NCI-H2196 (cell line): ENCODE data around the gene NR4A1.

ENCODE experiments used
- DNase-seq: peaks from one replicate; lab custom pipeline; 2025; ENCODE audit not compliant: unreplicated experiment; lab: John Stamatoyannopoulos, UW

The NR4A1 gene

DNA sequence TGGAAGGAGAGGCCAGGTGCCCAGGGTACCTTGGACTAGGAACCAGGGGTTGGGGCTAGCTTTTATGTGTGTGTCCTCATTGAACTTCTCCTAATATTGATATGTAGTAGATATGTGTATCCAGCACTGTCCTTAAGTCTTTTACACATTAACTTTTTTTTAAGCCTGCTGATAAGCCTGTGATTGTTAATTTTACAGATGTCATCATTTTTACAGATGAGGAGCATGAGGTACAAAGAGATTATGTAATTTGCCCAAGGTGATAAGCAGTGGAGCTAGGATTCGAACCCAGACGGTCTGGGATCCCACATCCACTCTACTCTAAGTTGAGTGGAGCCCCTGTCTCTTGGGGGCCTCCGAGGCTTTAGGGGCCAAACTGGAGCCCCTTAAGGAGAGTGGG, 10.2 kb upstream of the NR4A1 start:
- no peak for DNase-seq

DNA sequence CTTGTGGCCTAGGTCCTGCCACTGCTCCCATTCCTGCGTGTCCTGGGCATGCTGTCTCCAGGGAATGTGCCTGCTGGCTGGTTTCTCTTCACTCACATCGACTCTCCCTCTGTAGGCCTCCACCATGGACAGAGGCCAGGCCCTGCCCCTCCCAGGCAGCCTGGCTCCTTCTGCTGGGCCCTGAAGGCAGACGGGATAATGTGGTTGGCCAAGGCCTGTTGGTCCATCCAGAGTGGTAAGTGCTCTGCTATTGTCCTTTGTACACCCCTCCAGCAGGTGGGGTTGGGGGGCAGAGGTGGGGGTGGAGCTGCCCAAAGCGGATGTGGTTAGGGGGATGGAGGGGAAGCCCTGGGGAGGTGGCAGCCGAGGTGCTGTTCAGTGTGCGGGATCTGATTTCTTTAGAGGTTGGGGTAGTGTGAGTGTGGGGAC, 9.5 kb upstream of the NR4A1 start:
- peak; percentile 87 for DNase-seq

DNA sequence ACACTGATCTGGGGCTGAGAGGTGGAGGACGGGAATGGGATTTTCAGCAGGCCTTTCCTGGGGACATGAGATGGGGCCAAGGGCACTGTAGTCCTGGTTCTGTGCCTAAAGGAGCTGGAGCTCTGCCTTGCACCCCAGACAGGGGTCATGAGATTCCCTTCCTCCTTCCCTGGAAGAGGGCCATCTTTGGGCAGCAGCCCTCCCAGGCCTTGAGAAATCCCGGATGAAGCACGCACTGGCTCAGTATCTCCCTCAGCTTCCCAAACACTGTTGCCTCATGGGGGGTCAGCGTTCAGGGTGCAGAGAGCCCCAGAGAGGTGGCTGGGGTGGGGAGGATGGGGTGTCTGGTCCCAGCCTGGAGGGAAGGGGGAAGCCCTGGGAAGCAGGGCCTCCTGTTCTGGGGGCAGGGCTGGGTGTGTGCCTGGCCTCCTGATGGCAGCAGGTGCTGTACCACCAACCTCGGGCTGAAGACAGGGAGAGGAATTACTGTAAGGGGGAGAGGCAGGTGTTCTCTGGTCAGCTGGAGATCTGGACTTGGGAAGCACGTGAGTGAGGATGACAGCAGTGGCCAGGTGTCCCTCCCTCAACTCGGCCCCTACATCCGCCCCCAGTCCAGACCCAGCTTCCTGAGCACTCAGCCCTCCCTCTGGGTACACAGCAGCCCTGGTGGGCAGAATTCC, 8.4 kb upstream of the NR4A1 start:
- DNase-seq = peak; percentile 86

DNA sequence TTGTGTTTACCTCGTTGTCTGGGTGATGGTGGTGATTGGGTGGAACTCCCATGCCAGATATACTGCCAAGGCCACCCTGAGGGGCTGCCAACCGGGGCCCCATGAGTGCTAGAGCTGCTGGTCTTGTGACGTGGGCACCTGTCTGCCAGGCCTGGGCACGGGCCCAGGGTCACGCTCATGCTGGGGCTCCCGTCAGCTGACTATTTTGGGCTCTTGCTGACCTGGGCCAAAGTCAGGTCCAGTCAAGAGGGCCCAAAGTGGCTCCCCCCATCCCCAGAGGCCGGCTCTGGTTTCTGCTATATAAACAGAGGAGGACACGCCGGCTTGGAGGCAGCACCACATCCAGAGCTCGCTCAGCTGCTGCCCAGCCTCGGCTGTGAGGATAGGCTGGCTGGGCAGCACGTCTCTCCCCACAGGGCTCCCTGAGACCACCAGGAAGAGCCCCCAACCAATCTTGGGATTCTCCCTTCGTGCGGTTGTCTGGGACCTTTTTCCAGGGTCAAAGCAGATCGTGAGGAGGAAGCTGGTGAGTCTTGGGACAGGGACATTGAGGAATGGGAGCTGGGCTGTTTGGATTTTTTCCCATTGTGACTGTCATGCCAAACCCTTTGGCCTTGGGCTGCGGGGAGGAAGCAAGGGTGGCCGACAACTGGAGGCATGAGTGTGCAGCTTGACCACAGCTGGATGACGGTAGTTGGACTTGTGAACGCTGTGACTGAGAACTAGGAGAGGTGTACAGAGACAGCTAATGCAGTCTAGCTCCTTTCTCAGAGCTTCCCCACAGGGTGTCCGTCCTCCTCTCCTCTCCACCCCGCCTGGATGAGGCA, 7.6 kb upstream of the NR4A1 start:
- DNase-seq = peak; percentile 86

DNA sequence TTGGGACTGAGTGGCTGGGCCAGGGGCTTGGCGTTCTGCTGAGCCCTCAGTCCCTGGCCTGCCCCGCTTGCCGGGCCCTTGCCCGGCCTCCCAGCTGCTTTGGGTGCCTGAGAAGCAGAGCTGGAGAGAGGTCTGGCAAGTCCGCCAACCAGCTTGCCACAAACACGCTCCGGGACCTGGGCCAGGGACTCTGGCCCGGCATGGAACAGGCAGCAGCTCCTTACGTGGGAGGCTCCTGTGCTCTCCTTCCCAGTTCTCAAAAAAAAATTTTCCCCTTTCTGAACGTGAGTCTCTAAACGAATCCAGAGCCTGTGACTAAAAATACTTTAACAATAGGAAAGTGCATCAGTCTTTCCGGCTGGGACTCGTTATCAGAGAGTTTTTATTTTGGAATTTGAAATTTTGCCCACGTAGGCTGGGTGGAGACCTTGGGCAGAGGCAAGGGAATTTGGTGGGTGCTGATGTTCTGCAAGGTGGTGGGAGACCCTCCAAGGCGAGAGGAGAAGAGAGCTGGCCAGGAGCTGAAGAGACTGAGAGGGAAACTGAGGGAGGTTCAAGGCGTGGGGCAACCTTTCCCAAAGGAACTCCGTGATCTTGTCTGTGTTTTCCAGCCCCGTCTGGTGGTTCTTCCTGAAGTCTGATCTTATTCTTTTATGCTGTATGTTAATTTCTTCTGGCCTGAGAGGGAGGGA, 6.8 kb upstream of the NR4A1 start:
- DNase-seq = no peak

DNA sequence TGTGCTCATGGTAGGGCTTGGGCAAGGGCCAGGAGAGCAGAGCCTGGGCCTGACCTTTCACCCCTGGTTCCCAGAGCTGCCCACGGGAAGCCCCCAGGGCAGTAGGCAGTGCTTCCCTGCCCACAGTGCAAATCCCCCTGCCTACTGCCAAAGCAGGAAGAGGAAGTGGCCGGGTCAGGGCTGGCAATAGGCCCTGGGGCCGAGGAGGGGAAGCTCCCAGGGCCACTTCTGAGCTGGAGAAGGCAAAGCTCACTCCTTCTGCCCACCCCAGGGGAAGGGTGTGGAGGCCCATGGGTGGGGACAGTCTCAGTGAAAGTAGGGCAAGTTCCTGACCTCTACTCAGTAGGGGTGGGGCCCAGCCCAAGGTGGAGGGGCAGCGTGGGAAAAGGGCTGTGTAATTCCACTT, 5.4 kb upstream of the NR4A1 start:
- DNase-seq = no peak

DNA sequence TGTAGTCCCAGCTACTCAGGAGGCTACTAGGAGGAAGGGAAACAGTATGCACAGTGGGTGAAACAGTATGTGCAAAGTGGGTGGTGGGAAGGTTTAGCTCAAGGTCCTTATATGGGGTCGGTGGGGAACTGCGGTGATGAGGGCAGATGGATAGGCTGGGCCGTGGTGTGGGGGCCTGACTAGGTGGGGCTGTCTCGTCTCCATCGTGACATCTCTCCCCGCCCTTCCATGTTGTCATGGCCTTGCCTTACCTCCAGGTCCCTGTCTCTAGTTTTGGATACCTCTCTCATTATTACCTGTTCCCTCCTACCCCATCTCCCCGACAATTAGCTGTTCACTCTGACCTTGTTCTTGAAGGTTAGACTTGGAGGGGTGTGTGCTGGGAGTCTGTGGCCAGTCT, 4.4 kb upstream of the NR4A1 start:
- no peak for DNase-seq

DNA sequence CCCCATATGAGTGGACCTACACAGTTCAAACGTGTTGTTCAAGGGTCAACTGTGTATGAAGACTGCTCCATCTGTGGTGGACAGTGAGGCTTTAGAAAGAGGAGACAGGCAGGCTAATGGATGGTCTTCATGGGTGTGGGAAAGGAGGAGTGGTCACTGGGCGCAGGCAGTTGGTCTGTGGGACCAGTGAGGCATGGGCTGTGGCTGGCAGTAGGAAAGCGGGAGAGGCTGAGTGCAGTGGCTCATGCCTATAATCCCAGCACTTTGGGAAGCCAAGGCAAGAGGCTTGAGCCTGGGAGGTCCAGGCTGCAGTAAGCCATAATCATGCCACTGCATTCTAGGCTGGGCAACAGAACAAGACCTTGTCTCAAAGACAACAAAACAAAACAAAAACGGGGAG, 2.0 kb upstream of the NR4A1 start:
- no peak for DNase-seq

DNA sequence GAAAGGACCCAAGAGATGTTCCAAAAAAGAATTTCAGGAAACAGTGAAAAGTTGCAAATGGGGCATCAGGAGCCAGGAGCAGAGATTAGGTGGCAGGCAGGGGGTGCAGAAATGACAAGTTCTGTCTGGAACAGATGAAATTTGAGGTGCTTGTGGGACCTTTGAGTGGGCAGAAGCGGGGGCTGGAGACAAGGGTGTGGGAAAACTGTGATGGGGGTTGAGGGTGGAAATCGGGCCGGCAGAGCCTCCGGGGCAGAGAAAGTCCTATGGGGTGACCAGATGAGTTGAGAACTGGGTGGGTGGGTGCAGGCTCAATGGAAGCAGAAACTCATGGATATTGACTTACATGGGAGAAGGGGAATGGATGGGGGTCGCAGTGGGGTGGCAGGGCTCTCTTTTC, 1.6 kb upstream of the NR4A1 start:
- no peak for DNase-seq

DNA sequence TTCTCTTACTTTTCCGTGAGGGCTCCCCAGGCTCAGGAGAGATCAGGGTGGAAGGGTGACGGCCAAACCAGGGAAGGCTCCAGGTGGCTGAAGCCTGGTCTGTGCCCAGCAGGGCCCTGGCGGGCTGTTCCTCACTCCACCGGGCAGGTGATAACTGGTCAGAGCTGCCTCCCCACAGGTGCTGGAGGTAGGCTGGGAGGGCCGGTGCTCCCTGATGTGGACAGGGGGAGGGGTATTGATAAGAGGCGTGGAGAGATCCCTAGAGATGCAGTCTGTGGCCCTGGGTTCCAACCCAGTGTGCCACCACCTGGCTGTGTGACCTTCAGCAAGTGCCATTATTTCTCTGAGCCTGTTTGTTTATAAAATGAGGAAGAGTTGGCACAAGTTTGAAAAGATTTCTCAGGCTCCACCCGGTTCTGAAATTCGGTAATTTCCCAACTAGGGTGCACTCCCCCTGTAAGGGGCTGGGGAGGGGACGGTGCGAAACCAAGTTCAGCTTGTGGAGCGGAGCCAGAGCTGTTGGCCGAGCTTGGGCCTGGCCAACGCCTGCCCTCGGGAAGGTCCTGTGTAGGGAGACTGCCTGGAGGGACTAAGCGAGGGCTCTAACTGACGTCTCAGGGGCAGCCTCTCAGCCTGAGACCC, 1.0 kb upstream of the NR4A1 start:
- peak; percentile 56 for DNase-seq

DNA sequence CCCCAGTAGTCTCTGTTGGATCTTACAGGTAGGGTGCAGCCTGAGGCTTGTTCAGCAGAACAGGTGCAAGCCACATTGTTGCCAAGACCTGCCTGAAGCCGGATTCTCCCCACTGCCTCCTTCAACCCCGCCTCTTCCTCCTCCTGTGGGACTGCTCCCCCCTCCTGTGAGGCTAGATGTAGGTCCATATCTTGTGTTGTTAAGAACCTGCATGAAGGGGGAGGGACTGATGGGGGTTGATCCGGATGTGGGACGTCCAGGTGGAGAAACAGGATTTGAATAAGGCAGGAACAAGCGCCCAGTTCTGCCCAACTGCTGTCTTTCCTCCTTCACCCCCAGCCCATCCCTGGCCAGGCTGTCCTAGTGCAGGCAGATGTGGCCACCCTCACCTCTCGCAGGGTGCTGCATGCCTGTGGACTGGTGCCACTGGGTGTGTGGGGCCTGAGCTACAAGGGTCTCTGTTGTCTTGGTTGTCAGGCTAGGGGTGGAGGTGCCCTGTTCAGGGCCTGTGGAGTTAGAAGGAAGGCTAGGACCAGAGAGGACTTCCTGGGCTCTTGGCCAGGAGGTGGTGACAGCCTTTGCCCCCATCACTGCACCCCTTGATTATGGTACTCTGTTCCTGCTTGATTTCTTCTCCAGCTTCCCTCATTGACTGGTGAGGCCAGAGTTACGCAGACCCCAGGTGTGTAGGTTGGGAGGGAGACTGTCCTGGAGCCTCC, 1.4 kb downstream of the NR4A1 start:
- peak; percentile 48 for DNase-seq

DNA sequence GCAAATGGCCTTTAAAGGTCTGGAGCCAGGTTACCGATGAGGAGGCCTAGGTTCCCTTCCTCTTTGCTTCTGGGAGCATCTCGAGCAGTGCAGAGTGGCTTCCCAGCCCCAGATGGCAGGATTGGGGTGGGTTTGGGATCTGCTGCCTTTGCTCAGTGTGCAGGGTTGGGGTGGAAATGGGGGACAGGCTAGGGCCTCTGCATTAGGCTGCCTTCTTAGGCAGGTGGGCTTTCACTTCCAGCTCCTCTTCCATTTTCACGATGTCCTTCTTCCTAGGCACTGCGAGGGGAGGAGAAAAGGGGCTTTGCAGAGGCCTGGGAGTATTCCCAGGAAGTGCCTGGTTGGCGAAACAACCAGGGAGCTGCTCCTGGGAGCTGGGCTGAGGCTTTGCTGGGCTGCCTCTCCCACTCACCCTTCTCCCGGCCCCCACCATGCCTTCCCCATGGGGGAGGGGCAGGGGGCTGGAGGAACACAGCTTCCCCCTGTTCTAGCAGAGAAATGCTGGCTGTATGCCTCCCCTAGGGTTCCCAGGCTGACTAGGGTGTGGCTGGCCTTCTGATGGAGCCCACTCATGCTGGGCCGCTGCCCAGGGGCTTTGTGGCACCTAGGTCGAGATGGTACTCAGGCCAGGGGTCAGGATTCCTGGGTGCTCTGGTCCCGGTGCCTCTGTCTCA, 2.4 kb downstream of the NR4A1 start:
- DNase-seq = no peak

DNA sequence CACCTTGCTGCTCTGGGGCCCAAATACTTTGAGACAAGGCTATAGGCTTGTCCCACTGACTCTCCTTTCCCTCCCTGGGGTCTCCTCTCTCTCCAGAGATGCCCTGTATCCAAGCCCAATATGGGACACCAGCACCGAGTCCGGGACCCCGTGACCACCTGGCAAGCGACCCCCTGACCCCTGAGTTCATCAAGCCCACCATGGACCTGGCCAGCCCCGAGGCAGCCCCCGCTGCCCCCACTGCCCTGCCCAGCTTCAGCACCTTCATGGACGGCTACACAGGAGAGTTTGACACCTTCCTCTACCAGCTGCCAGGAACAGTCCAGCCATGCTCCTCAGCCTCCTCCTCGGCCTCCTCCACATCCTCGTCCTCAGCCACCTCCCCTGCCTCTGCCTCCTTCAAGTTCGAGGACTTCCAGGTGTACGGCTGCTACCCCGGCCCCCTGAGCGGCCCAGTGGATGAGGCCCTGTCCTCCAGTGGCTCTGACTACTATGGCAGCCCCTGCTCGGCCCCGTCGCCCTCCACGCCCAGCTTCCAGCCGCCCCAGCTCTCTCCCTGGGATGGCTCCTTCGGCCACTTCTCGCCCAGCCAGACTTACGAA, 3.1 kb downstream of the NR4A1 start:
- no peak for DNase-seq

DNA sequence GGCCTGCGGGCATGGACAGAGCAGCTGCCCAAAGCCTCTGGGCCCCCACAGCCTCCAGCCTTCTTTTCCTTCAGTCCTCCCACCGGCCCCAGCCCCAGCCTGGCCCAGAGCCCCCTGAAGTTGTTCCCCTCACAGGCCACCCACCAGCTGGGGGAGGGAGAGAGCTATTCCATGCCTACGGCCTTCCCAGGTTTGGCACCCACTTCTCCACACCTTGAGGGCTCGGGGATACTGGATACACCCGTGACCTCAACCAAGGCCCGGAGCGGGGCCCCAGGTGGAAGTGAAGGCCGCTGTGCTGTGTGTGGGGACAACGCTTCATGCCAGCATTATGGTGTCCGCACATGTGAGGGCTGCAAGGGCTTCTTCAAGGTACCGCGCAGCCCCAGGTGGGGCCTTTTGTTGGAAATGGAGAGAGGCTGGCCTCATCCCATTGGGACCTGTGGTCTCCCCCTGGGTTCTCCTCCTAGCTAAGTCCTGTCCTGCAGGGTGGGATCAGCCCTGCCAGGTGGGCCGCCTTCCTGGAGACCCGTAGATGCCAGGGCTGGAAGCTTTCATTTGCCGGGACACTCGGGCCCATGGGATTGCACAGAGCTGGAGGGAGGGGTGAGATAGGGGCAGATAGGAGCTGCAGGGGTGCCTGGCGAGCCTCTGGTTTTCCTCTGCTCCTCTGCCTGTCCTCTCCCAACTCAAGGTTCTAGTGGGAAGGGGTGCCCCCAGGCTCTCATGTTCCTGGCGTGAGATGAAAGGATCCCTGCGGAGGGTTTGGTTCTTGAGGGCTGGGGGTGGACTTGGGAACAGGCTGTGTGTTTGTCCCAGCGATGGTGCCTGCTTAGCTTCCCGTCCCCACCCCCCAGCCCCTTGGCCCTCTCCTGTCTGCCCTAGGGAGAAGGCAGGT, 3.8 kb downstream of the NR4A1 start:
- no peak for DNase-seq

DNA sequence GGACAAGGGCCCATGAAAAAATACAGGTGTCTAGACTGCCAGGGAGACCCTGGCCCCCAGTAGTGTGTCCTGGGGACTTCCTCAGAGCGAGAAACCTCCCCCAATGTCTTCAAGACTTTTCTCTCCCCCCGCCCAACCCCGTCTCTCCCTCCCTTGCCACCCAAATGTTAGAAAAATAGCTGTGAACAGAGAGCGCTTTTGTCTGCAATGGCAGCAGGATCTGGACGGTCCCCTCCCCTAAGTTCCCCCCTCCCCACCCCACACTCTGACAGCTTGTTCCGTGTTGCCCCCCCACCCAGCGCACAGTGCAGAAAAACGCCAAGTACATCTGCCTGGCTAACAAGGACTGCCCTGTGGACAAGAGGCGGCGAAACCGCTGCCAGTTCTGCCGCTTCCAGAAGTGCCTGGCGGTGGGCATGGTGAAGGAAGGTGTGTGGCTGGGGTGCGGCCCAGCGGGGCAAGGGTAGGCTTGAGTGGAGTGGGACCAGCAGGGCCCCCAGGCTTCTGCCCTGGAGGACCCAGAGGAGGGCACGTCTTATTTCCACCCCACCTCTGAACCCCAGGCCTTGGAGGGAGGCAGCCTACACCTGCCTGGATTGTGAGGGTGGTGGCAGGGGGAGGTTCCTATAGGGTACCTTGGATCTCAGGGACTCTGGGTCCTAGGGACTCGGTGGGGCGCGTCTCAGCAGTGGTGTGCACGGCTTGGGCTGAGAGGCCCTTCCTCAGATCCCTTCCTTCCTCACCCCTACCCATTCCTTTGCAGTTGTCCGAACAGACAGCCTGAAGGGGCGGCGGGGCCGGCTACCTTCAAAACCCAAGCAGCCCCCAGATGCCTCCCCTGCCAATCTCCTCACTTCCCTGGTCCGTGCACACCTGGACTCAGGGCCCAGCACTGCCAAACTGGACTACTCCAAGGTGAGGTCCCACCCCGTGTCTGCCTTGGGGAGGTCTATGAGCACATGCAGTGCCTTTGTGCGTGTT, 4.8 kb downstream of the NR4A1 start:
- DNase-seq = no peak

DNA sequence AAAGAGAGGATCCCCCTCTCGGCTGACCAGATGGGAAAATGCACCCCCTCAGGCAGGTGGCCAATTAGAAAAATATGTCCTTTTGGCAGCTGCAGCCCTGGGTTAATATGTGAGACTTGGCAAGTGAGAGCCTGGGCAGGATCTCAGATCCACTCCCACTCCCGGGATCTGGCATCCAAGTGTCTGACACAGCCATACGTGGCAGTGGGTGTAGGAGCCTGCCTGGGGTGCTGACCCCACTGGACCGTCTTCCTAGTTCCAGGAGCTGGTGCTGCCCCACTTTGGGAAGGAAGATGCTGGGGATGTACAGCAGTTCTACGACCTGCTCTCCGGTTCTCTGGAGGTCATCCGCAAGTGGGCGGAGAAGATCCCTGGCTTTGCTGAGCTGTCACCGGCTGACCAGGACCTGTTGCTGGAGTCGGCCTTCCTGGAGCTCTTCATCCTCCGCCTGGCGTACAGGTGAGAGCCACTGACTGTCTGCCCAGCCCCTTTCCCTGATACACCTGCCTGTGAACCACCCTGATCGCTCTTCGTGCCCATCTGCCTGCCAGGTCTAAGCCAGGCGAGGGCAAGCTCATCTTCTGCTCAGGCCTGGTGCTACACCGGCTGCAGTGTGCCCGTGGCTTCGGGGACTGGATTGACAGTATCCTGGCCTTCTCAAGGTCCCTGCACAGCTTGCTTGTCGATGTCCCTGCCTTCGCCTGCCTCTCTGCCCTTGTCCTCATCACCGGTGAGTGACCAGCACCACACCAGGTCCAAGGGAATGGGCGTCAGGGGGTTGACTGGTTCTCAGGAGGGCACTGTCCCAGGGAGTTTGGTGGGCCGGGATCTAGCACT, 5.8 kb downstream of the NR4A1 start:
- no peak for DNase-seq
